Bronchial epithelial cell (primary cell): Measurements from ENCODE around the gene NLGN1. TPM values are rescaled to one million over a fixed set of nuclear protein-coding genes. Genes with fewer than 3 reads are reported as not detected.

Experiments used
- DNase-seq: peaks from one replicate; pipeline ENCODE4 v3.0.0-alpha.2; 2010; ENCODE audit warnings: low read depth
- FAIRE-seq: peaks from 2 replicates; lab custom pipeline; 2011; peaks lifted over from hg19 to GRCh38; lab: Jason Lieb, UNC
- H3K27me3 ChIP-seq: 2 replicates; pipeline ENCODE4 v1.5.1; 2011; ENCODE audit warnings: low read length; ENCODE audit not compliant: control insufficient read depth, insufficient read depth
- H3K36me3 ChIP-seq: 2 replicates; pipeline ENCODE4 v1.5.1; 2011; ENCODE audit warnings: low read length; ENCODE audit not compliant: control insufficient read depth, insufficient read depth
- H3K4me3 ChIP-seq: 2 replicates; pipeline ENCODE4 v1.5.1; 2011; ENCODE audit warnings: mild to moderate bottlenecking, low read depth, low read length, control low read depth
- total RNA-seq: library from RNA; depleted of rRNA; stranded (reverse); fragments of >200 nt; gene quantifications from 2 replicates; pipeline ENCODE4 v1.2.1, GENCODE V29; 2014
- TF ChIP-seq, protein P1 (sequence below): IDR thresholded peaks from 2 replicates; pipeline ENCODE4 v1.5.1; 2011; ENCODE audit warnings: mild to moderate bottlenecking, moderate library complexity, low read length, control low read depth, inconsistent platforms; ENCODE audit not compliant: insufficient read depth, severe bottlenecking

NLGN1 gene
- total RNA-seq, 1 donor from 2014 or later, result under 0.01 TPM

- Histone ChIP-seq H3K27me3 (no peaks in the 10 kb centered on the region), H3K36me3 (no peaks in the 10 kb centered on the region), H3K4me3 (no peak overlapping the region)
- no peak for FAIRE-seq
- no peak for DNase-seq
- TF ChIP-seq, protein P1, sequence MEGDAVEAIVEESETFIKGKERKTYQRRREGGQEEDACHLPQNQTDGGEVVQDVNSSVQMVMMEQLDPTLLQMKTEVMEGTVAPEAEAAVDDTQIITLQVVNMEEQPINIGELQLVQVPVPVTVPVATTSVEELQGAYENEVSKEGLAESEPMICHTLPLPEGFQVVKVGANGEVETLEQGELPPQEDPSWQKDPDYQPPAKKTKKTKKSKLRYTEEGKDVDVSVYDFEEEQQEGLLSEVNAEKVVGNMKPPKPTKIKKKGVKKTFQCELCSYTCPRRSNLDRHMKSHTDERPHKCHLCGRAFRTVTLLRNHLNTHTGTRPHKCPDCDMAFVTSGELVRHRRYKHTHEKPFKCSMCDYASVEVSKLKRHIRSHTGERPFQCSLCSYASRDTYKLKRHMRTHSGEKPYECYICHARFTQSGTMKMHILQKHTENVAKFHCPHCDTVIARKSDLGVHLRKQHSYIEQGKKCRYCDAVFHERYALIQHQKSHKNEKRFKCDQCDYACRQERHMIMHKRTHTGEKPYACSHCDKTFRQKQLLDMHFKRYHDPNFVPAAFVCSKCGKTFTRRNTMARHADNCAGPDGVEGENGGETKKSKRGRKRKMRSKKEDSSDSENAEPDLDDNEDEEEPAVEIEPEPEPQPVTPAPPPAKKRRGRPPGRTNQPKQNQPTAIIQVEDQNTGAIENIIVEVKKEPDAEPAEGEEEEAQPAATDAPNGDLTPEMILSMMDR, result no peak
Observed at GRCh38 chr3:173744895-173745294, 347.4 kb downstream of the NLGN1 start.

DNA sequence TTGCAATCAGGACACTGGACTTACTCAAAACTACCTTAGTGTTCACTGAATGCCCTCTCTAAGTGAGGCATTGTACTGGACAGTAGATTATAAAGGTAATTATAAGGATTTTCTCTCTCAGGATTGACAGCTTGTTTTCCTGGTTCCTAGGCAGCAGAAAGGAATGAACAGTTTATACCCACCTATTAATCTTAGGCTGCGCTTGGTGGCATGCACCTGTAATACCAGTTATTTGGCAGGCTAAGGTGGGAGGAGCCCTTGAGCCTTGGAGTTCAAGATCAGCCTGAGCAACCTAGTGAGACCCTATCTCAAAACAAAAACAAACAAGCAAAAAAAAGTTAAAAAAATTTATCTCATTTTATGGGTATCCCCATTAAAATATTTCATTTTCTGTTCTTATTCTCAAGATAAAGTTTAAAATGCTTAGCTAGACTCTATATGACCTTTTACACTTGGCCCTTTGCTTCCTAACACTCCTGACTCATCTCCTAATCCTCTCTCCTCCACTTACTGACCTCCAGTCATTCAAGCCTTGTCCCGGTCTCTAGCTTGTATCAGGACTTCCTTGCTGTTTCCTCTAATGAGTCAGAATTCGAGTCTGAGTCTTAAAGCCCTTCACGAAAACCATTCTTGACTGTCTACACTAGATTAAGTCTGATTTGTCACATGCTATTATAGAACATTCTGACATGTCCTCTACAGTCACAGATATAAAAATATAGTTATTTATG, 348.6 kb downstream of the NLGN1 start:
- DNase-seq, result peak; percentile 89
- H3K27me3 ChIP-seq, result no peaks in the 10 kb centered on the region
- FAIRE-seq, result no peak
- no peak overlapping the region for H3K4me3 ChIP-seq
- TF ChIP-seq, protein P1, result no peak
- no peaks in the 10 kb centered on the region for H3K36me3 ChIP-seq

GRCh38 chr3:173747427-173747826, 349.9 kb downstream of the NLGN1 start:
- Histone ChIP-seq H3K36me3 (no peaks in the 10 kb centered on the region), H3K4me3 (no peak overlapping the region), H3K27me3 (no peaks in the 10 kb centered on the region)
- FAIRE-seq, result no peak
- peak; percentile 77 for DNase-seq
- TF ChIP-seq, protein P1, result no peak

GRCh38 chr3:173748105-173748504, 350.6 kb downstream of the NLGN1 start:
- H3K36me3 ChIP-seq, result no peaks in the 10 kb centered on the region
- DNase-seq (no peak), FAIRE-seq (no peak)
- H3K27me3 ChIP-seq, result no peaks in the 10 kb centered on the region
- TF ChIP-seq, protein P1, result no peak
- H3K4me3 ChIP-seq, result no peak overlapping the region

- TF ChIP-seq, protein P1, result no peak
- Histone ChIP-seq H3K27me3 (no peaks in the 10 kb centered on the region), H3K36me3 (no peaks in the 10 kb centered on the region), H3K4me3 (no peak overlapping the region)
- DNase-seq (peak; percentile 77), FAIRE-seq (no peak)
Observed at GRCh38 chr3:173750095-173750494, 352.6 kb downstream of the NLGN1 start.

DNA sequence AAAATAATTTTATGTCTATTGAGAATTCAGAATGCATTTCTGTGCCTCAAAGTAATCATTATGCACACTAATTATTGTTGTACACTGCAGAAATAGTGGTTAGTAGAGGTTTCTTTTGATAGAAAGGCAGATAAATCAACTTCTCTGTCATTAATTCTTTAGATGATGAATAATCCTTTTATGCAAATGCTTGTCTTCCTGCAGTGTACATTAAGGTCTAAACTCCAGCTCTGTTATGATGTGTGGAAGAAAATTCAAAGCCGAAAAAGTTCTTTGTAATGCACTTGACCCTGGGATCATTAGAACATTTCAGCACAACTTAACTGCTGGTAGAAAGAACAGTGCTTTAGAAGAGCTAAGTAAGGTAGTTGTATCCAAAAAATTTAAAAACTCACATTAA, 353.0 kb downstream of the NLGN1 start:
- DNase-seq (no peak), FAIRE-seq (no peak)
- Histone ChIP-seq H3K36me3 (no peaks in the 10 kb centered on the region), H3K4me3 (no peak overlapping the region), H3K27me3 (no peaks in the 10 kb centered on the region)
- TF ChIP-seq, protein P1, result no peak
